LoVo (cell line): ENCODE data around the gene GMPR.

Source experiments
- DNase-seq: peaks from one replicate; pipeline ENCODE4 v3.0.0-alpha.2; 2016; ENCODE audit warnings: low spot score

The GMPR gene

DNA sequence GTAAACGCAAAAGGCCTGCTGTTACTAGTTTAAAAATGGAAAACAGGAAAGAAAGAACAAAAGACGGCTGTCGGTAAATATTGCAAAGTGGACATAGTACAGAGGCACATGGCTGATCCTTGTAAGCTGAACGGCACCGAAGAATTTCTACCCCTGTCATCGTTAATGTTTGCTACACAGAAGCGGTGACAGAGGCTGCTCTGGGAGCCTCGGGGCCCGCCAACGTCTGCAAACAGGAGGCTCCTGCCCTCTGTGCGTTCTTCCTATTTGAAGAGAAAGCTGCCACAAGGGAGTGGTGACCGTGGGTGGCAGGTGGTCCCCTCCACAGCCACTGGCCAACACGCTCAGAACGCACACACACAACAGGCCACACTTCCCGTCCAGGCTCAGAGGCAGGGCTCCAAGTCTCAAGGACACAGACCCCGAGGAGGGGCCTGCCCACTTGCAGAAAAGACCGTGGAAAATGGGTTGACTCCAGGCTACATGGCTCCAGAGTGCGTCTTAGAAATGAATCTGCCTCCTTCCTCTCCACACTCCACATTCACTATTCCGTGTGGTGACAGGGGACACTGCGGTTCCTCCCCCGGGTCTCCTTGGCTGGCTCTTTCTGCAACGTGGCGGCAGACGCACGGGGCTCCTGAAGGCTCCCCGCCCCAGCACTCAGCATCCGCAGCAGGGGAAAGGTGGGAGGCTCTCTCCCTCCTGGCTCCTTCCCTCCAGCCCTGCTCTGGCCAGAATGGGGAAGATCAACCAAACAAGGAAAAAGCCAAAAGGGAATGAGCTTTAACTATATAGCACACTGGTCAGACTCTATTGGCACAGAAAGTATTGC lies 64.5 kb downstream of the GMPR start:
- DNase-seq: no peak

DNA sequence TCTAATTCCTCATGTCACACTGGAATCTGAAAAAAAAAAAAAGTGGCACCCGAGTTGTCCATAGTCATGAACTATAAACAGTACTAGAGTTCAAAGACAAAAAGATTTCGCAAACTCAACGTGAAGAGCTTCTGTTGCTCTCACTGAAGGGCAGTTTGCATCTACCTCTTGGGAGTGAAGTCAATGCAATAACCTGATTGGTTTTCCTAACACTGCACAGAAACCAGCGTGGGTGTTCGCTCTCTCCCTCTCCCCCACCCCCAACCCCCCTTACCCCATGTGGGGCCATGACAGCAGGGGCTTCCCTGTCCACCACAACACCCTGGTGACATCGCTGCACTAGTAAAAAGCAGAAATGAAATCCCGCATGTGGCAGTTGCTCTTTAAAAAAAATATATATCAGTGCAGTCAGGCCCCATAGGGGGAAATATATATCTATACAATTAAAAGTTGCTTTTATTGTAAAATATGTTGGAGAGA lies 66.9 kb downstream of the GMPR start:
- no peak for DNase-seq

DNA sequence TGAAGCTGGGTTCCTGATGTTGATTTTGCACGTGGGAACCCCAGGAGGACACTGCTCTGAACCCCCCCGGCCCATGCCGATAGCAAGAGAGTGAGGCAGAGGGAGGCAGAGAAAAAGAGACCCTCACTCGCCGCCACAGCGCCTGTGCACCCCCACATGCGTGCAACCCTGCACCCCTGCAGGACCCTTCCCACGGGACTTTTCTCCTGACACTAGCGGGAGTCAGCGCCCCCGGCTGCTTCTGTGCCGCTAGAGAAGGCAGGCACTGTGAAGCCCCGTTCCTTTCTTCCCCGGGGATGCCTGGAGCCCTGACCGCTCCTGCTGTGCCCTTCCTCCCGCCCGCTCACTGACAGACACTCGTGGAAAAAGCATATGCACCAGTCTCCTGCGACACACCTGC lies 67.4 kb downstream of the GMPR start:
- no peak for DNase-seq

DNA sequence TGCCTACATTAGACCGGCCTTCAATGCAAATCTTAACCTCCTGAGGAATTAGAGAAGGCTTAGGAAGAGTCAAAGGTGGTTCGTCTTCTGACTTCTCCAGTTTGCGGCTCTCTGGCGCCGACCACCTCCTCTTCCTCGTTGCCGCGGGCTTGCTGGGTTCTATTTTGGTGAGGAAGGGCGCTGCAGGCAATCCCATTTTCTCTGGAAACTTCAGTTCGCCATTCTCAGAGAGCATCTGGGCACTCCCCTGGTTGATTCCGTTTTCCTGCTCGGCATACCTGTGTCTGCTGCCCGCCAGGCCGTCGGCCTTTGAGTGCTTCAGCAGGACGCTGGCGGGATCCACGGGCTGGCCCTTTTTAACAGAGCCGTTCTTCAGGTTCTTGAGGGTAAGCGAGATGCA lies 67.9 kb downstream of the GMPR start:
- no peak for DNase-seq

DNA sequence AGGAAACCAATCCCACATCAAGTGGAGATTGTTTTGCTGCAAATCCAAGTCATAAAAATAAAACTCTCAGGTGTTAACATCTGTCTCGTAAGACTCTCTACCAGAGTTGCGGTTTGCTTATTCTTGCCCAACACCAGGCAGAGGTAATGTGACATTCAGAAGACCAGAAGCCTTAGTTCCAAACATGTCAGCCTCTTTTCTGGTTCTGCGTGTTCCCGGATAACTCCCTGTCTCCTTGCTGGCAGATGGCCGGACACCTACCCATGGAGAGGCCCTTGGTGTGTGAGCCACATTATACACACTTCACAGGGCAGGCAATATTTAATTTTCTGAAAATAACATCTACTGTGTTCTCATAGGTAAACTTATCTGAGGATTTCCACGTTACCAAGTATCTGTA lies 73.4 kb downstream of the GMPR start:
- no peak for DNase-seq

DNA sequence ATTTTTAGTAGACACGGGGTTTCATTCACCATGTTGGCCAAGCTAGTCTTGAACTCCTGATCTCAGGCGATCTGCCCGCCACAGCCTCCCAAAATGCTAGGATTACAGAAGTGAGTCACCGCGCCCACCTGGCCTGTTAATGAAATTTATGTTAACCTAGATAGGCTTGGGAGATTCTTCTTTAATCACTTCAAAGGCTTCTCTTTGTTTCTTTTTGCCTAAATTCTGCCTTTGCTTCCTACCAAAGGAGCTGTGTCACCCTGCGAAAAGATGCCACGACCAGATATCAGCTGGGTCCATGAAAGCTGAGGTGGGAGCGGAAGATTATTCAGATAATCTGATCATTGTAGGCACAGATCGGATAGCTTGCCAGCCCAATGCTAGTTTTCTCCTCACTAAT lies 75.3 kb downstream of the GMPR start:
- no peak for DNase-seq

DNA sequence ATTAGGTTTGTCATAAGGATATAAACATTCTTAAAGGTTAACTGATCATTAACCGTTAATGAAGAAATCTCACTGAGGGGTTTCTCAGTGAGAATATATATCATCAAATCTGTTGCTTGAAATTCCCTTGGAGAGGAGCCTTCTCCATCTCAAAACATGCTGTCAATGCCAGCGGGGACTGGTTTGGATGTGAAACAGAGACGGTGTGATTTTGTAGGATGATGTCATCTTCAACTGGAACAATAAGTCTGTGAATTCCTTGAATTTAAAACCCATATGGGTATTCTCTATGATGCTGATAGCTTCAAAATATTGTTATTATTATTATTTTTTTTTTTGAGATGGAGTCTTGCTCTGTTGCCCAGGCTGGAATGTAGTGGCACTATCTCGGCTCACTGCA lies 75.9 kb downstream of the GMPR start:
- no peak for DNase-seq

DNA sequence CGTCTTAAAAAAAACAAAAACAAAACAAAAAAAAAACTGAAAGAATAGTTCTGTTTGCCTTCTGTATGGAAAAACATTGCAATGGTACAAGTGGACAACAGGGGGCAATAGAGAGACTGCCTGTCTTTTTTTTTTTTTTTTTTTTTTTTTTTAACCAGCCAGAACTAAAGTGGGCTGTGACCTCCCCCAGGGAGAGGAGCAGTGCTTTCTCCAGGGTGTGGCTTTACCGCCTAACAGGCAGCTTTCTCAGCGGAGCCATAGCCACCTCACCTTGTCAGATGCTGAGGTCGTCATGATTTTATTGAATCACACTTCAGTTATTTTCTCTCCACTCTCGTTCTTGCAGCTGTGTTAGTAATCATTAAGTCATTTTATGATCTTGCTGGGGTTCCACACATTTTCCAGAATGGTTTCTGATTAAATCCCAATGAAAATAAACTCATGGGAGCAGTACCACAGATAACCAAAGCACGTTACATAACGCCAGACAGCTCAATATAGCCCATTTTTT lies 78.4 kb downstream of the GMPR start:
- DNase-seq: peak; percentile 34

DNA sequence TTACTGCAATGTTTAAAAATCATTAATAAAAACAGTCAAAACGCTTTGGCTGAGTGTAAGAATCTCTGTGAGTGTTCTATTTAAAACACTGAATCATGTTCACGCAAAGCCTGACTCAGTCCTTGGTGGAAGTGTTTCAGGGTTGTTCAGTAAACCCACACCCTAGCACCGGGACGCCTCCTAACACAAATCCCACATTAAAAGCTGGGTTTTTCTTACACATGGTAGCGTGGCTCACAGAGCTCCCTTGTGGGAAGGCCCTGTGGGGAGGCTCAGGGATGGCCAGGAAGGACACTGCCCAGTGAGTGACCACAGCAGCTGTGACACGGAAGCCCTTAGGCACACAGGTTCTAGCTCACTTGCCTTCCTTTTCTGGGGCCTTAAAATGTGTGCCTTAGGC lies 80.2 kb downstream of the GMPR start:
- no peak for DNase-seq

DNA sequence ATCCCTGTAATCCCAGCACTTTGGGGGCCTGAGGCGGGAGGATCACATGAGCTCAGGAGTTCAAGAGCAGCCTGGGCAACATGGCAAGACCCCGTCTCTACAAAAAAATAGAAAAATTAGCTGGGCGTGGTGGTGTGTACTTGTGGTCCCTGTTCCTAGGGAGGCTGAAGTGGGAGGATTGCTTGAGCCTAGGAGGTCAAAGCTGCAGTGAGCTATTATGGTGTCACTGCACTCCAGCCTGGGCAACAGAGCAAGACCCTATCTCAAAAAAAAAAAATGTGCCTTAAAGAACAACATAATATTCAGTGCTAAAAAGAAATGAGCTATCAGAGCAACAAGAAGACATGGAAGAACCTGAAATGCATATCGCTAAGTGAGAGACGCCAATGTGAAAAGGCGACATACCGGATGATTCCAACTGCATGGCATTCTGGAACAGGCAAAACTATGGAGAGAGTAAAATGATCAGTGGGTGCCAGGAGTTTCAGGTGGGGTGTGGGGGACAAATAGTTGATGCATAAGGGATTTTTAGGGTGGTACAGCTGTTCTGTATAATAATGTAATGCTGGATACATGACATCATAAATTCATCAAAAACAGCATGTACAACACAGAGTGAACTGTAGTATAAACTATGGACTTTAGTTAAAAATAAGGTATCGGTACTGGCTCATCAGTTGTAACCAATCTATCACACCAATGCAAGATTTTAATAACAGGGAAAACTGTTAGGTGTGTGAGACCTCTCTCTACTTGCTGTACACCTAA lies 80.8 kb downstream of the GMPR start:
- no peak for DNase-seq

DNA sequence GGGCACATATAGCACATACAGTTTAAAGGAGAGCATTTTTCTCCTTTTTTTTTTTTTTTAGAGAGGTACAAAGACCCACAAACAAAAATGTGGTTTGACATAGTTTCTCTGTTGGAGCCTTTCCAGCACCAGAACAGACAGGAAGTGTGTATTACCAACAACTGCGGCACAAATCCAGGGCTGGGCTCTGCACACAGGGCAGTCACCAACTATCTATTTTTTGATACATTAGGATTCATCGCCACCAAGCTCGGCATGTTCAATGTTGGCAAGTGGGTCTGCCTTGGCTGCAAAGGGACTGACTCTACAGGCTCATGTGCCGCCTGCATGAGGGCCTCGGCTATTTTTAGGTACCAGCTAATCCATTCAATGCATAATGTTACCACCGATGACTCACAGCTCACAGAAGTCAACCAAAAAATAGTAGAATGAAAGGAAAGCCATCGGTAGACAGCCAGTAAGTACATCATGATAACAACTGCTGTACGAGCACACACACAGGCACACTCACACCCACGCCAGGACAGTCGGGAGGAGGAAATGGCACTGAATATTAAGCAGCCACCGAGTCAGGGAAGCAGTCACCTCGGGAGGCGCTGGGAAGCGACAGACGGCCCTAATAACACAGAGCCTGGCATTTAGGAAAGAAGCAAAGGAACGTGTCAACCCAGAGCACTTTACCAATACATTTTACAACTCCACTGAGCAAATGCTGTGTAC lies 81.6 kb downstream of the GMPR start:
- DNase-seq: no peak

DNA sequence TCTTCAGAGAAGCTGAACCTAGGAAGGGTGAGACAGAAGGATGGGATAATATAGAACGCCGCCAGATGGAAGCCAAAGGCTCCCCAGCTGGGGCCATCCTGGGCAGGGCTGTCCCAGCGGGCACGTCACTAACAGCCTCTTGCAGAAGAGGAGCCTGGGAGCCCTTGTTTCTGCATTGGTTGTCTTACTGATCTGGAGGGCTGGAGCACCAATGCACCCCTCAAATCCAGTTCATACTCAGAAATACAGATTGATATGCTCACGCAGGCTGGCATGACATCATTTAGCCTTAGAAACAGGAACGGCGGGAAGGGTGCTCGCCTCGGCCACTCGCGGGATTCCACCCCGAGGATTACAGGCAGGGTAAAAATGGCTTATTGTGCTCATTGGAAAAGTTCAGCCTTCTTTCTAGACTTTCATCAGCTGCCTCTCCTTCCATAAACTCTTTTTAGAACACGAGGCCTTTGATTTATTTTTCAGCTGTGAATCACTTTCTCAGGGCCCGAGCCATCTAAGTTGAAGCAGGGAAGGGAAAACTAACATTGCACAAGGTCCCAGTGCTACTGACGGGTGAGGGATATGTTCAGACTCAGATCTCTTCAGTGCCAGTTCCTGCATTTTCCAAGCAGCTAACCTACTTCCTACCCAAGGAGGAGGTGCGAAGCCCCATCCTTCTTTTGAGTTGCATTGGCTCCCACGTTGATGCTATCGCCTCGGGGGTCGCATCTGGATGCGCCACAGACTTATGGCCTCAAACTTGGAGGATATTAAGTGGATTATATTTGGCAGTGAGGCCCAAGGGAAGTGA lies 82.3 kb downstream of the GMPR start:
- DNase-seq: no peak

DNA sequence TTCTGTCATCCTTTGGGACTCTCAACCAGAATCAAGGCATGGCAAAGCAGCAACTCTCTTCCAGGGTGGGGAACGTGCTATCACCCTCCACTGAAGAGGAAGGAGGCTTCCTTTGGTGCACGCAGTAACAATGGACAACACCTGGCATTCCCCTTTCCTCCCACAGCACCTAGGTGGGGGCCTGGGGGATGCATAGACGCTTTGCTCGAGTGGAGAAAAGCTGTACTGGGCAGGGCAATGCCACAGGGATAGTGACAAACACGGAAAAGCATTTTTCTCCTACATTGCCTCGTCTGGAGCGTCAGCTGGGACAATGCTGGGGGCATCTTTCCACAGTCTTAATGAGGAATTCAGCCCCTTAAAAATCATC lies 82.9 kb downstream of the GMPR start:
- DNase-seq: no peak

DNA sequence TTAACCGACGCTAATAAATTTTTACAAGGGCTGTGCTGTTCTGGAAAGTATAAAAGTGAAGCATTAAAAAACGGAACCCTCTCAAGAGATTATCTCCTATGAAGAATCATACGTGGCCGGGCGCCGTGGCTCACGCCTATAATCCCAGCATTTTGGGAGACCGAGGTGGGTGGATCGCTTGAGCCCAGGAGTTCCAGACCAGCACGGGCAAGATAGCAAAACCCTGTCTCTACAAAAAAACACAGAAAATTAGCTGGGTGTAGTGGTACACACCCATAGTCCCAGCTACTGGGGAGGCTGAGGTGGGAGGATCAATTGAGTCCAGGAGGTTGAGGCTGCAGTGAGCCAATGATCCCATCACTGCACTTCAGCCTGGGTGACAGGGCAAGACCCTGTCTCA lies 83.4 kb downstream of the GMPR start:
- no peak for DNase-seq

DNA sequence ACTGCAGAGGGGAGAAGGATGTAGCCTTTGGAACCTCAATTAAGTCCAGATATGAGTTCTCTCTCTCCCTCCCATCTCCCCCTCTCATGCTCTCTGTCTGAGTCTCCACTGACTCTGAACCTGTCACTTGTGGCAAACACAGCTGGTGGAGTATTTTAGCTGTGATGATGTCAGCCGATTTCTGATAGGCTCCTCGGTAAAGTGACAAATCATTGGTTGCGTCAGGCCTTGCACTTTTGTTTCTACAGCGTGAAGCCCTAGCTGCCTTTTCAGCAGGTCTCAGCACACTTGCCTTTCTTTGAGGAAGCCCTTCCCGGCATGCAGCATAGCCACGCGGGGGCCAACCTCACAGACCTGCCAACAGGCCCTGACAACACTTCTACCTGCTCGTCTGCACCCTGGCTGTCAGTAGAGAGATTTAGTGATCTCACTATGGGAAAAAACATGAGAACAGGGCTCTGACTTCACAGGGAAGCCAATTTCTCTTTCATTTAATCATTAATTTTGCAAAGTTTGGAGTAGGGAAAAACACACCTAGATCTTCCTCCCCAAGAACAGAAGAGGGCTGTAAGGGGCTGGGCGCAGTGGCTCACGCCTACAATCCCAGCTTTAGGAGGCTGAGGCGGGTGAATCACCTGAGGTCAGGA lies 84.4 kb downstream of the GMPR start:
- DNase-seq: no peak

DNA sequence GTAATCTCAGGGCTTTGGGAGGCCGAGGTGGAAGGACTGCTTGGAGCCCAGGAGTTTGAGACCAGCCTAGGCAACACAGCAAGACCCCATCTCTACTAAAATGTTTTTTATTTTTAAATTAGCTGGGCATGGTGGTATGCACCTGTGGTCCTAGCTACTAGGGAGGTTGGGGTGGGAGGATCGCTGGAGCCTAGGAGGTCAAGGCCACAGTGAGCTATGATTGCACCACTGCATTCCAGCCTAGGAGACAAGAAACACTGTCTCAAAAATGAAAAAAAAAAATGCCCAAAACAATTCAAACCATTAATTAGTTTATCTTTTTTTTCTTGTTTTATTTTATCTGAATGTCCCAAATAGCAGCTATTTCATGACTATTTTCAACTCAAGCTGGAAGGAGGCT lies 85.8 kb downstream of the GMPR start:
- no peak for DNase-seq

DNA sequence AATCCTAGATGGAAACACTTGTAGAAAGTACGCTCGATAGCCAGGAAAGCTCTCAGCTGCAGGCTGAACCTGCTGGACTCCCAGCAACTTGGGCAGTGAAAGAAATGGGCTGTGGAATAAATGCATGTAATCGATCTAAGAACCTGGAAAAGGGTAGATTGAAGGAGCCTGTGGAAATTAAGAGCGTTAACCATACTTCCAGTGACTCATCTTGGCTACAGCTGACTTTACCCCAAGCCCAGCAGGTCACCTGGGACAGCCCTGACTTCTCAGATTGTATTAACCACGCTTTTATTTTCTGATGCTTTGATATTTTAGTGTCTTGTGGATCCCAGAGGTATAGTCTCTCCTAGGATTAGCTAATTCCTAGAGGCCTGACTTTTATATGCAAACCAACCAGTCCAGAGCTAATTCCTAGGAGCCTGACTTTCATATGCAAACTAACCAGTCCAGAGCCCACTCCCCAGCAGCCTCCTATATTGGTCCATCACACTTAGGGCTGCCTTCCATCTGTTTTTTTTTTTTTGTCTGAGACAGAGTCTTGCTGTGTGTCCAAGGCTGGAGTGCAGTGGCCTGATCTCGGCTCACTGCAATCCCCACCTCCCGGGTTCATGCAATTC lies 86.3 kb downstream of the GMPR start:
- DNase-seq: no peak

DNA sequence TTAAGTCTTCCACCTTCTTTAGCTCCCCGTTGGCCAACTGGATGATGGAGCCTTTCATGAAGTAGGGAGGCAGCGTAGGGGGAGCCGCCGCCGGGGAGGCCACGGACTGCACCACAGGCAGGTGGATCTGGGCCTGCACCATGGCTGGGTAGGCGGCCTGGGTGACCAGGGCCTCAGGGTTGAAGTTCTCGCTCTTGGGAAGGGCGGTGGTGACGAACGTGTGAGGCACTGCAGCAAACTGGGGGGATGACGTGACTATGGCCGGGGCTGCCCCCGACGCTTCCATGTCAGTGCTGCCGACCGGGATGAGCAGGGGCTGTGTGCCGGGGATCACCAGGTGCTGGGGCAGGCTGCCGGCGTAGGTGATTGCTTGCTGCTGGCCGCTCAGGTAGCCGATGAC lies 88.1 kb downstream of the GMPR start:
- DNase-seq: no peak

DNA sequence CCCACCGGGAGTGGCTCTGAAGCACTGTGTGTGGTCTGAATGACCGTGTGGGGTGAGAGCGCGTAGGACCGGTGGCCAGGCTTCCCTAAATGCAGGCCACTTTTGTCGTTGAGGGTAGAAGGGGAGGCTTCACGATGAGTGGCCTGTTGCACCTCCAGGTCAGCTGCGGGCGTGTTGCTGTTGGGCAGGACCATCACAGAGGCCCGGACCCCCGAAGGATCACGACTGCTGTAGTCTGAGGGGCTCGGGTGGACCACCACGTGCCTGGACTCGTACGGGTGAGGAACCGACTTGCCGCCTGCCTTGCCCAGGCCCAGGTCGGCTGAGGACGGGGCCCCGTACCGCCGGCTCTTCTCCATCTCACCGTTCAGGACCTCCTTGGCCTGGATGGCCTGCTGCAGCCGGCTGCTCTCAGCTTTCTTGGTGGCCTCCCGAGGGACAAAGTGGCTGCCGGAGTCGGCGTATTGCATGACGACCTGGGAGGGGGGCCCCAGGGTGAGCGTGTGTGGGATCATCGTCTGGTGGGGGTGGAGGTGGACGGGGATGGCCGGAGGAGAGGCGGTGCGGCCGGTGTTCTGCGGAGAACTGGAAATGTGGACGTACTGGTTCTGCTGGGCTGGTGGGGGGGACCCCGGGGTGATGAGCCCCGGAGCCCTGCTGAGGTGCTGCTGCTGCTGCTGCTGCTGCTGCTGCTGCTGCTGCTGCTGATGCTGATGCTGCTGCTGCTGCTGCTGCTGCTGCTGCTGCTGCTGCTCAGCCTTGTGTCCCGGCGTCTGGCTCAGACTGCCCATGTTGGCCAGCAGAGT lies 88.8 kb downstream of the GMPR start:
- no peak for DNase-seq

DNA sequence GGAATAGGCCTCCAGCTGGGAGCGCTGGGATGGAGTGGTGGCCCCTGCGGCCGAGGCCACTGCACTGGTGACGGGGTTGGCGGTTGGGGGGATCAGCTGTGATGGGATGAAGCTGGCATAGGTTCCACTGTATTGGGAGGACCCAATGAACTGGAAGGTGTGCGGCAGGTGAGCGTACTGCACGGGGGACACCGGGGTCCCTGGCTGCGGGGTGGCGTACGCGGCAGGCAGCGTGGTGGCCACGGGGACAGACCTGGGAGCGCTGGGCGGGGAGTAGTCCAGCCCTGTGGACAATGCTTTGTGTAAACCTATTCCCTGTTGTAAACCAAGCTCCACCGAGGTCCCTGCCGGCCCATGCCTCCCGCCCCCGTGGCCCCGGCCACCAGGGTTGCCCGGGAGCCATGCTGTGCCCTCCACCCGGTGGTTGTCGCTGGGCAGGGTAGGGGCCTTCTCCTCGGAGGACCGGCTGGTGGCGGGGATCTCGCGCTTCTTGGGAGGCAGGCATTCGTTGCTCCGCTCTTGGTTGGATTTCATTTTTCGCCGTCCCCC lies 89.5 kb downstream of the GMPR start:
- DNase-seq: no peak
